ENCODE data around the gene SCD5.
A peak's percentile ranks its signal among the peaks of the same experiment; 100 is the strongest.

Gene SCD5

DNA sequence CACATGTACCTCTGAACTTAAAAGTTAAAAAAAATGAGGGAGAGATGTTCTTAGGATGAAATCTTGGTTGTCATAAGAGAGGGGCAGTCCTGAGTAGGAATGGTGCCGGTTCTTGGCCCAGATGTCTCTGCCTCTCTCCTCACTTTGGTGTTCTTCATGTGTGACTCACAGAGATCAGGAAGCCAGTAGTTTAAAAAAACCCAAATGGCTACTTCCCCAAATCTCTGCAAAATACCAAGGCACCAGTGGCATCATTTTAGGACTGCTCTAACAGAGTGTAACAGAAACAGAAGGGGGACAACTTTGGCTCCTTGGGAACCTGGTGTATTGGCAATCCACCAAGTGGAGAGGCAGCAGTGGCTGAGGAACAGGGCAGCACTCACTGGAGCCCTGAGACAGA, 116.8 kb downstream of the SCD5 start:
- no peak for FAIRE-seq

DNA sequence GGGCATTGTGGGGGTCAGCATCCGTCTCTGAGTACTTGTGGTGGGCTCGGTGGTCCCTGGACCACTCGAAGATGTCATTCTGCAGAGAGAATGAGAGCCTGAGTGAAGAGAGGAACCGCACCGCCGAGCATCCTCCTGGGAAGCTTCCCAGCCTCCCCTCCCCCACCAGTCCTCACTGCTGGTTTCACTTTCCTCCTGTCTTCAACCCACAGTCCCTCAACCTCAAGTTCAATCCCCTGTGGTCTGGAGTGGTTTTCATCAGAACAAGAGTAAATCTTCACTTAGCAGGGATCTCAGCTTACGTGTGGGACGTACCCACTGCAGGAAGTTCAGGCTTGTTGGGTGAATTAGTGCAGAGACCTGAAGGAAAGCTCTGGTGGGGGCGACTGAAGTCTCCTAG, 117.8 kb downstream of the SCD5 start:
- FAIRE-seq: no peak

DNA sequence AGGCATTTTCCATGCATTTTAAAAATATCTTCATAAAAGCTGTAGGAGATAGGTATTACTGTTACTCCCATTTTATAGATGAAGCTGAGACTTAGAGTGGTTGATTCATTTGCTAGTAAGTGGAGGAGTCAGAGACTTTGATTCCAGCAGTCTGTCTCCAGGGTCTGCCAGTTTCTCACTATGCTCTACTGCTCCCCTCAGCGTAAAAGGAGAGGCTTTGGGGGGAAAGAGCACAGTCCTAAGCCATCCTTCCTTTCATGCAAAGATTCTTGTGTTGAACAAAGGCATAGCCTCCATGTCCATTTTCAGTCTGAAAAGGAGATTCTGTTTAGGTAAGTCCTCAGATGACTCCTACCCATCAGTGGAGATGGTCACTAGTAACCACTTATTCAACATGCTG, 119.1 kb downstream of the SCD5 start:
- FAIRE-seq: no peak

DNA sequence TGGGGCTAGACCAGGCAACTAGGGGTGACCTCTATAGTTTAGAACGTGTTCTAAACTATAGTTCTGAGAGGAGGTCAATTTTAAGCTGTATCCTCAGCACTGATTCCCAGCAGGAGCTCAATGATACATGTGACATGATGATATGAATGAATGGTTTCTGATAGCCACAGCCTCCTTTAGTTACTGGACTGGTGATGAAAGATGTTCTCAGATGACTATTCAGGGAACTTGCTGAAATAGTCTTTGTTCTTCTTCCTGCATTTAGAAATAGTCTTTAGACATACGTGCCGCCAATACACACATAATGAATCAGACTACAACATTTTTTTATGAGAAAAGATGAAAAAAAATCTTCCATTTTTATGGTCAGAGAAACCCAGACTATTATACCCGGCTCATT, 120.5 kb downstream of the SCD5 start:
- FAIRE-seq: no peak

DNA sequence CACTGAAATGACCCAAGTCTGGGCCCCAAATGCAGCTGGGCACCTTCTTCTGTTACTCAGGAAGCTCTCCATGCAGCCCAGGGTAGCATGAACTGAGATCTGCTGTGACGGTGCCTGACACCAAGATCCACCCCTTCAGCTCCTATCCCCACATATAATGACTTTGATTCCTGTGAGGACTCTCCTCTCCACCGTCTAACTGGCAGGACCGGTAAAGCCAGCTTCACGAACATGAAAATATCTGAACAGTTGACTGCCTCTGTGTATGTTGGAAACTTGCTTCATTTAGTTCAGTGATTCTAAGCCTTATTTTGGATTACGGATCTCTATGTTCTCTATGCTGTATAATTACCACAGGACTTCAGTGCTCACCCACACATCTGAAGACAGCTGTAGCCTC, 121.3 kb downstream of the SCD5 start:
- no peak for FAIRE-seq

DNA sequence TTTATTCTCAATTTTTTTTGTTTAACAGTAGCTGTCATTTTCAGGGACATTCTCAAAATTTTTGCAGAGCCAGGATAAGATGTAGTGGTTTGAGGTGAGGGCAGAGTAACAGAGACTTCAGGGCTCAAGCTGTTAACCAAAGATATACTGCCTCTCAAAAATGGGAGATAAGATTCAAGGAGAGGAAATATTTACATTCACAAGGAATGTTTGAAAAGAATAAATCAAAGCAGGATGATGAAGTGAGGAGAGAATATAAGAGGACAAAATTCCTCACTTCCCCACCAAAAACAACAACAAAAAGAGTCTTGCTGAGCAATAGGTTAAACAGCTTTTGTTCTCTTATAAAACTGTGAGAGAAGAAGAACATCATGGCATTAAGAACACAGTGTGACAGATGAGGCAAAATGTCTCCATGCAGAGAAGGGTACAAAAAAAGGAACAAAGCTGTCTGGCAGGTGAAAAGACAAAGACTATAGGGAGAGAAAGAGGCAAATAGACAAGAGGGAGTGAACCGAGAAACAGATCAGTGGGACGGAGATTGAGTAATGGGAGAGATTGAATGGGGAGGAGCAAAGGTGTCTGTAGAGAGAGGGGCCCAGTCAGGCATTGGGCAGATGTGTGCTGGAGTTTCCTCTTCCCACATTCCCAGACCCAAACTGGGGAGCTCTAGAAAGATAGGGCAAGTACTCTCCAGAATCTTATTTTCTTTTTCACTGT, 130.7 kb downstream of the SCD5 start:
- no peak for FAIRE-seq

DNA sequence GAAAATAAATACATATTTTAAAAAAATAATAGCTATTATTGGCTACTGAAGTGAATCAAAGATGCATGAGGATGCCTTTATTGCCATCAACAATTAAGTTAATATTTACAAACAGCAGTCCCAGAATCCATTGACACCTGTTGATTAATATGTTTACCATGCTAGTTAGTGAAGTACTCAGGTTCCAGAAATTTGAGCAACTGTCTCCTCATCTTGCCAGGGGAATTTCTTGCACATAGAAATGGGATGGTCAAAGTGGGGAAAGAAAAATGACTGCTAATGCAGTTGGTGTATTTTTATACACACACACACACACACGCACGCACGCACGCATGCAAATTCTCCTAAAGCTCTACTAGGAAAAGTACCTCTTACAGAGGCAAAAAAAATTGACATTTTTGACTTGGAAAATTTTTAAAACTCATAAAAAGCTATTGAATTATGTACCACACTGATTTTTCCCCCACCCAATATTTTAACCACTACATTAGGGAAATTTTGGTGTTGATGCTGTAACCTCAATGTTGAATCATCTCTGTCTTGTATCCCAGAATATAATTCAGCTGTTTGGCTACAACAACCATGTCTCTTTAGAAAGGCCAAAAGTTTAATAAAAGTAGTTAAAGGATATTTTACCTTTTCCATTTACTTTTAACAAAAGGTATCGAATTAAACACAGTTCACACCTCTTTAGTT, 131.5 kb downstream of the SCD5 start:
- no peak for FAIRE-seq

DNA sequence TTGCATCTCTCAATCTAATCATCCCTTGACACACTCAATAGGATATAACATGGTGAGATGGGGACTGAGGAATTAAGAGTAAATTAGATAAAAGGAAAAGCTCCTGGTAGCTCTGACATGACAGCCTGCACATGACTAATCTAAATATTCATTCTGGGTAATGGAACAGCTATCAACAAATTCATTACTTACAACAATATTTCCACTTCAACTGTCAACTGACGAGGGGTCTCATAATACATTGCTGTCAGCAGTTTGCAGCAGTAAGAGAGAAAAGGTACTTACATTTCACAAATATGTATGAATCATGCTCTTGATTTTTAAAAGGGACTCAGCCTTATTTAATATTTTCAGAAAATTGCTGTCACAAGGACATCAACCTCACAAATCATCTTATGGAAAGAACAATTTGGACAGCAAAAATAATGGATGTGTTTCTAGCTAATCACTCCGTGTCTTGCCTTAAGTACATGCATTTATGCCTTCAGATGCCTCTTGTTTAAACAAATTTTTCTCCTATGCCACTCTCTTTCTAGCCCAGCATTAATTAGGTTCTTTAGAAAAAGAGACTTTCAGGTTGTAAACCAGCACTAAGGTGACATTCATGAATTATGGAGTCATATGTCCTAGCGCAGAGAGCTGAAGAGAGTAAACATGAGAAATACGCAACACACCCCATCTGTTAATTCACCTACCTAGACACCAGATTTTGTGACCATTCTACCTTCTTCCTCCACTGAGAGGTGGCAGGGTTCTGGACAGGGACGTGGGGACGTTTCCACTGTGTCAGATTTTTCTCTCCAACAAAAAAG, 137.2 kb downstream of the SCD5 start:
- FAIRE-seq: no peak

DNA sequence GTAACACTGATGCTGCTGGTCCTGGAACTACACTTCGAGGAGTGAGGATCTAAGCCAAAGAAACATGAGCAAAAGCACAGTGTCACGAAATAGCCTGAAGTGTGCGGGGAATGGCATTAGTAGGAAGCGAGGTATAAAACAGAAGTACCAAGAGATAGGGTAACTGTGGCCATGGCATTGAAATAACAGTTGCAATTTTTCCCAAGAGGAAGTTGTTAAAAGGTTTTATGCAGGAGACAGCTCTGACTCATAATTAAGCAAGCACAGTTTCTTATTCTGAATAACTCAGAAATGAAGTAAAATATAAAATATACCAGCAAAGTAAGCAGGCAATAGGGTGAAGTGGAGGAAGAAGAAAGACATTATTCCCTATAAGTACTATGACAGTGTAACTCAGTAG, 146.5 kb downstream of the SCD5 start:
- no peak for FAIRE-seq

DNA sequence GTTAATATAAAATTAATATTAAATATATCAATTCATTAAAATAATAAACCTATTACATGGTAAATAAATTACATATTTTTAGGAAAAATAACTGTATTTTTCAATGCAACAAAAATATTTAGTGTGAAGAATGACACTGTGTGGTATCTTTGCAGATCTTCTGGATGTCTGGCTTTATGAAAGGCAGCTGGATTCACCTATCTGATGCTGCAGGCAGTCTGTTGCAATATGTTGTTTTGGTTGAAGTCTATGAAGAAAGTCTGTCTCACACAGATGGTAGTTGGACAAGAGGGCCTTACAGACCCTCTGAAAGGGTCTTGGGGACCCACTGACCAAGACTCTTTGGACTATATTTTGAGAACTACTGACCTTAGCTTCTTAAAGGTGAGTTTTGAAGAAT, 147.7 kb downstream of the SCD5 start:
- FAIRE-seq: peak; percentile 12

DNA sequence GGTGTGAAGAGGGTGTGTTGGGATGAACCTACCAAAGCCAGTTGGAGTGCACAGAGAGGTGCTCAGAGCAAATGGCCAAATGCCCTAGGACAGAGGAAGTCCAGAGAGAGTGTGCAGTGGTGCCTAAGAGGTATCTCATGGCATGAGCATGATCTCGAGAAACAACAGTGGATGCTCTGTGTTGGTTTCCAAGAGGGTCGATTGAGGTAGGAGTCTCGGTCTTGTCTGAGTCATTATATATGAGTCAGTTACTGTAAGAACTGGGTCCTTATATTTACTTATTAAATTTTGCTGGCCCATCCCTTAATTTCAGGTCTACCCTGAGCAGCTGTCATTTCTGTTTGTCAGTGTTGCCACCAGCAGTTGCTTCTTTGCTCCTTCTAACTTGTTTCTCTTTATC, 150.2 kb downstream of the SCD5 start:
- FAIRE-seq: no peak

DNA sequence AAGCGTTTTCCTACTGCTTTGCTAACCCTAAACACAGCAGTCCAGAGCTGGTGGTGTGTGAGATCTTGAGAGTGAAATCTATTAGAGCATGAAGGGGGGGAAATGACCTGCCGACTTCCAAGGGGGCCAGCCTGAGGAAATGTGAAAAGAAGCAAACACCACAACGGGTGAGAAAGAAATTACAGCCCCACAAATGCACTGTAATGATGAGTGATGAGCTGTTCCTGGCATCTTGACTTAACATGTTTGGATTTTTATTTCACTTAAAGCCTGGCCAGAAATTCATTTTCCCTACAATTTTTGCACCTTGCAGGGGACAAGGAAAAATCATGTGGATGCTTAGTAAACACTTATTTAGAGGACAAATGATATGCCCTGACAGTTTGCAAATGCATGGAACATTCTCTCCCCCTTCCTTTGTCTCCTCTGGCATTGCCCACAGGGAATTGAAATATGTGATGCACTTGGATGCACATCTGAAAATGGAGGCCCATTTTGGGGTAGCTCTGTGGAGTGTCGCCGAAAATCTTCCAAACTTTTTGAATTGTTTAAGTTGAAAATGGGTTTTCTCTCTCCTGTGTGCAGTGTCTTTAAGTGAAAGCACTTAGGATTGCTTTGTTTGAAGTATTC, 152.5 kb downstream of the SCD5 start:
- FAIRE-seq: no peak

DNA sequence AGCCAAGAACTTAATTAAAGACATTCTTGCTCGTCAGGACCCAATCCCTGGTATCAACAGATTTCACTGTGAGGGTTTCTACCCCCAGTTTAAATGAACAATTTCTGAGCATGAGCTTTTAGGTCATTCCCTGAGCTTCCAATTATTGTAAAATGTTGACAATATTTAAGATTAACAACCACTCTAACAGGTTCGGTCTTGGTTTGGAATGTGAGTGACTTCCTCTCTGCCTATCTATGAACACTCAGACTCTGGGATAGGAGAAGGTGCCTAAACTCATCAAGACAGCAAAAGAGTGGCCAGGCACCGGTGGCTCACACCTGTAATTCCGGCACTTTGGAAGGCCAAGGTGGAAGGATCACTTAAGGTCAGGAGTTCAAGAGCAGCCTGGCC, 153.9 kb downstream of the SCD5 start:
- FAIRE-seq: no peak

DNA sequence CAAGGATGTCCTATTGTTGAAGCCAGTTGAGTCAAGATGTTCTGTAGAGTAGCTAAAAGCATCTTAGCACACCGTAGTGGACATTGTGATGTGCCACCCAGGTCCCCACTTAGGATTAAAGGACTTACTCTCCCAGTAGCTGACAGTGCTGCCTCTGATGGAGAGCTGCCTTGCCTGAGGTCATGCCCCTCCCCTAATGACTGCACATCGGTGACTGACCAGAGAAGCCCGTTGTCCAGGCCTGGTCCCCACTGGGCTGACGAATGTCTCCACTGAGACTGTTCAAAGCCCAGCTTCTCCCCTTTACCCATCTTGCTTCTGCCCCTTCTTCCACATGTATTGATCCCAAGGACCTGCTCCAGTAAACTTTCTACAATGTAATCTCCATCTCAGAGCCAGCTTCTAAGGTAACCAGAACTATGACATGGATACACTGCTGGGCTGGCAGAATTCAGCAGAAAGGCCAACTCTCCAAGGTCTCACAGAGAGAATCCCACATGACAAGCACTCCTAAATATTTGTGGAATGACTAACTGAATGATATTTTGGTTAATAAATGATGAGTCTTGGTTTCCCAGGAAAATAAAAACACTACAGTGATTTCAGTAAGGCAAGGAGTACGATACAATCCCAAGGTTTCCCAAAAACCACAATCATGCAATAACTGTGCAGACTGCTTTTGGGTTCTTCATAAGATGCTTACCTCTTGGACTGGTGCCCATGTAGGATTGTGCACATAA, 154.4 kb downstream of the SCD5 start:
- no peak for FAIRE-seq

DNA sequence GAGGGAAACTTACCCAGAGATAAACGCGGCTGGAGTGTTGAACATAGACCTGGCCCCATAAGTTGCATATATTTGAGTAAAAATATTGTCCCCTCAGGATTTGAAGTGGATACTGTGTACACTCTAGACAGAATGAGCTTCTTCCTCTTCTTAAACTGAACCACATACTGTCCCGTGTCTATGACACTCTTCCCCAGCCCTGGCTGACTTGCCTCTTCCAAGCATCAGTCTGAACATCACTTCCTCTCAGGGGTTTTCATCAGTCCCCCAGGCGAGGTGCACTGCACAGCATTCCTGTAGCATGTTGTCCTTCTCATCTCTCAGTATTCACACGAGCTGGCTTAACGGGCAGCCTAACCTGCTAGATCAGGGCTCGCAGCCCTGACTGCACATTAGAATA, 156.3 kb downstream of the SCD5 start:
- no peak for FAIRE-seq

DNA sequence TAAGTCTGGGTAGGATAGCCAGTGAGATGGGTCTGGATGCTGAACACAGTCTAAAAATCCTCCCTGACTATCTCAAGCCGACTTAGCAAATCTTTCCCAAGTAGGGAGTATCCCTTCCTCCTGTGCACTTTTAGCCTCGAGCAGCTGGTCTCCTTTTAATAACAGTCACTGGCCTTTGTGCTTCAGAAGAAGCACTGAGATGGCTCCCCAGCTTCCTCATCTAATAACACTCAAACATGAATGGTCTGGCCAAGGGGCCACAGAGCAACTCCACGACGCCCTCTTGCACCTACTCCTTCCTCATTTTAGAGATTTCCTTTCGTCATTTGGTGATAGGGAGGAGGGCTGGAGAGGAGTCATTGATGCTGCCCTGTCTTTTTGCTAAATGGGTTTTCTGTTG, 158.1 kb downstream of the SCD5 start:
- no peak for FAIRE-seq

DNA sequence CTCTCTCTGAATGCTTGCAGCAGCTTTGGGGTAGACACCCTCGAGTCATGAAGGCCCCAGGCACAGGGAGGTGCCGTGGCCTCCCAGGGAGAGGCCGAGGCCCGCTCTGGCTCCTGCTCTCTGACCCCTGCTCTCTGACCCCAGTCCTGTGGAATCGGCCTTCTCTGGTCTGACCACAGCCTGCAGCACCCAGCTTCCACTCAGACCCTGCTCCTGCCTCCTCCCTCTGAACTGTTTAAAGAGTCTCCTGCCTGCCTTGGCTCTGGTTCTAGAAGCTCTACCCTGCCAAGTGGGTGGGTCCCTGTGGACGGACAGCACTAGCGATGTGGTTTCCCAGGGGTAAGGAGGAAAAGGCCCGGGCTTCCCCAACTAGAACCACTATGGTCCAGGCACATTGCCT, 158.6 kb downstream of the SCD5 start:
- FAIRE-seq: no peak

DNA sequence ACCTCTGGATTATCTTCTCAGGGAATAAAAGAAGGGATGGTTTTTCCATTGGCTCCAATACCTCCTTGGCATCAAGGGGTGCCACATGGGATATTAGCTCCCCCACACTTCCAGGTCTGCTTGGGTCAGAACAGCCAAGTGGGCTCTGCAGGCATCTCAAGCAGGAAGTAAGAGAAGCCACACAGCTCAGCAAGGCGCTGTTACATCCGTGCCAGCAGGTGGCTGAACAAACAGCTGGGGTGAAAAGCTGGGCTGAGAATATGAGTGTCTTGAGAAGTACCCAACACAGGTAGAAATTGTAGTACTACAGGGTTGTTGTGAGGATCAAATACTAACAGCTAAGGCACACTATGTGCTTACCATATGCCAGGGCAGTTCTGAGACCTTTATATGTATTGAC, 160.1 kb downstream of the SCD5 start:
- FAIRE-seq: no peak

DNA sequence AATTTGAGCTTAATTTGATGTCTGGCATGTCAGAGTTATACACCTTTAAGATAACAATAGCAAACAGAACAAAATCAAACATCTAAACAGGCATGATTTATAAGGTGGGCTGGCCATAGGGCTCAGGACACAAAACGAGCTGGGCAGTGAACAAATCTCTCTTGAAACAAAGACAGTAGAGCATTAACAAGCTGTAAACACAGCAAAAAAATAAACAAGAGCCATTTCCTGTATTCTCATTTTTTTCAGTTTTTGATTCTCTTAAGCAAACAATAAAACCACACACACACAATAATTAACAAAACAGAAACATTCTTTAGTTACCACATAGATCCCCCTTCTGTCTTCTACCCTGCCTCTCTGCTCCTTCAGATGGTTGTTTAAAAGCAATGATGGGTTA, 168.5 kb downstream of the SCD5 start:
- peak; percentile 54 for FAIRE-seq

DNA sequence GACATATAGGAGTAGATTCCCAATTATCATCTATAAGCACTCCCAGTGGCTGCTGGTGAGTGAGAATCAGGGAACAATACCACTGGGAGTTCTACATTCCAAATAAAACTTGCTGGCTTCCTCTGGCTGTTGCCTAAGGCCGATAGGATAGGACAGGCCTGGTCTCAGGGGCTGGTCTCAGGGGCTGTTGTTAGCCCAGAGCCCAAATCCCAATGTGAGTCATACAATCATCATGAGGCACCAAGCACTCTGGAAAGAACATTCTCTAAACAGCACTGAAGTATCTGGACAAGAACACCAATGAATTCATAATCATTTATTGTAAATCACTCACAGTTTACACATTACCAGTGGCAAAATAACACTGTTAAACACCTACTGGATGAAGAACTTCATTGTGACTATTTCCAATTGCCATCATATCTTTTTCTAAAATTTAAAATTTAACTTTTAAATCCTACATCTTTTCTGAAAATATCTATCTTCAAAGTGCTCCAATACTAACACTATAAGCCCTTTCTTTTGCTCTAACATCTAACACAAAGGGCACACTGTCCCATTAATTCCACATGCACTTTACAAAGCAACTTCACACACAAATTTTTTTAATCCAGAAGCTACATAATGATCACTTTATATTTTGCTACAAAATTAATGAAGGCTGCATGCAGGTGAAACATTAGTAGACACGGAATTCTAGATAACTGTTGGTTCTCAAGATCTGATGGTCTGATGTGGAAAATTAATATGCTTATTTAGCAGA, 169.2 kb downstream of the SCD5 start:
- no peak for FAIRE-seq

DNA sequence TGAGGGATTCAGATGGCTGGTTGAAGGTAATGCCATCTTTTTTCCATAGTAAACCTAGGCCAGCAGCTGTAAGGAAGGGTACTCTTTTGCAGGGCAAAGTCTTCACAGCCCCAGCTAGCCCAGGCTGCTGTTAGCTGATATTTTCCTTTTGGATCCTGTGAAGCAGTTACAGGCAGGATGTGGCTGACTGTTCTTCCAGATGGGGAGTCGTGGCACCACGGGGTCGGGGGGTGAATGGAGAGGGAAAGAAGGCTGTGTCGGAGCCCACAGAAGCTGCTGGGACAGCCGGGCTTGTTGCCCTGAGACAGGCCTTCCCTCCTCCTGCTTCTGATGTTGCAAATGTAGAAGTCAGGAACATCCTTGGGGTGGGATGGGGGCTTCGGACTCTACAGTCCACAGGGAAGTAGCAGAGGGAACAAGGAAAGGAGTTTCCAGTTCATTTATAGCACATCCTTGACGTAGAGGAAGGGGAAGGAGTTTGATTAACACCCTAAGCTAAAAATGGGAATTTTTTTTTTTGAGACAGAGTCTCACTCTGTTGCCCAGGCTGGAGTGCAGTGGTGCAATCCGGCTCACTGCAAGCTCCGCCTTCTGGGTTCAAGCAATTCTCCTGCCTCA, 172.2 kb downstream of the SCD5 start:
- no peak for FAIRE-seq
